ENCODE results near the gene DAB1.

Gene DAB1

DNA sequence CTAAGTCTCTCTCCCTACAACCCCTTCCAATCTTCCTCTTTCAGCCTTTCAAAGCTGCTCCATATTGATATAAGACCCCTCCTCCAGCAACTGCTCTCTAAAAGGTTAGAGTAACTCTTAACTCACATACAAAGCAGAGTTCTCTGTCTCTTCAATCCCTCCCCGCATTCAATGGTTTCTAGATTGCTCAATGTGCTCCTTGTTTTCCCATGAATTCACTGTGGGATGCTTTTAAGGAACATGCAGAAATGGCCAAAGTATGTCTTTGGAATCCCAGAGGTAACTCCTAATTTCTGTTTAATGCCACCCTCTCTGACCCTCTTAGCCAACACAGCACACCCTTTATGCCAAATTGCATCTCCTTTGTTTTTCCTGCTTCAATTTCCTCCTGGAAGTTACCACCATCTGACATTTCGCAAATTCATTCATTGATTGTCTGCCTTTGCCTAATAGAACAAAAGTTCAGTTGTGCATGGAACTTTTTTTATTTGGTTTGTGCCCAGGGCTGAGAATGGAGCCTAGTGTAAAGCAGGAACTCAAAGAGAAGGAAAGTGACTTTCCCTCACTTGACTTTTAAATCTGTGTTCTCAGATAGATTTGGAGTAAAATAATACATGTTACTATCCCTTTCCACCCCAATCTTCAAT, 285.3 kb downstream of the DAB1 start:
- Histone ChIP-seq H3K36me3 (ENCODE audit: low read depth) (no peaks in the 10 kb centered on the region), H3K27ac (ENCODE audit: poor library complexity, severe bottlenecking) (no peak overlapping the region), H3K4me3 (ENCODE audit: severe bottlenecking) (no peak overlapping the region), H3K9me3 (ENCODE audit: severe bottlenecking) (no peaks in the 10 kb centered on the region), H3K4me1 (ENCODE audit: insufficient read depth, poor library complexity, severe bottlenecking) (no peaks in the 10 kb centered on the region), H3K27me3 (ENCODE audit: insufficient read depth, poor library complexity, severe bottlenecking) (no peaks in the 10 kb centered on the region)
- no peak for ATAC-seq (ENCODE audit: low read depth)
- DNase-seq (ENCODE audit: low spot score), result no peak
- TF ChIP-seq, protein P1, sequence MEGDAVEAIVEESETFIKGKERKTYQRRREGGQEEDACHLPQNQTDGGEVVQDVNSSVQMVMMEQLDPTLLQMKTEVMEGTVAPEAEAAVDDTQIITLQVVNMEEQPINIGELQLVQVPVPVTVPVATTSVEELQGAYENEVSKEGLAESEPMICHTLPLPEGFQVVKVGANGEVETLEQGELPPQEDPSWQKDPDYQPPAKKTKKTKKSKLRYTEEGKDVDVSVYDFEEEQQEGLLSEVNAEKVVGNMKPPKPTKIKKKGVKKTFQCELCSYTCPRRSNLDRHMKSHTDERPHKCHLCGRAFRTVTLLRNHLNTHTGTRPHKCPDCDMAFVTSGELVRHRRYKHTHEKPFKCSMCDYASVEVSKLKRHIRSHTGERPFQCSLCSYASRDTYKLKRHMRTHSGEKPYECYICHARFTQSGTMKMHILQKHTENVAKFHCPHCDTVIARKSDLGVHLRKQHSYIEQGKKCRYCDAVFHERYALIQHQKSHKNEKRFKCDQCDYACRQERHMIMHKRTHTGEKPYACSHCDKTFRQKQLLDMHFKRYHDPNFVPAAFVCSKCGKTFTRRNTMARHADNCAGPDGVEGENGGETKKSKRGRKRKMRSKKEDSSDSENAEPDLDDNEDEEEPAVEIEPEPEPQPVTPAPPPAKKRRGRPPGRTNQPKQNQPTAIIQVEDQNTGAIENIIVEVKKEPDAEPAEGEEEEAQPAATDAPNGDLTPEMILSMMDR (IDR thresholded peaks at IDR 0.05; ENCODE audit: poor library complexity, severe bottlenecking), result no peak

- Histone ChIP-seq H3K36me3 (ENCODE audit: low read depth) (no peaks in the 10 kb centered on the region), H3K4me3 (ENCODE audit: severe bottlenecking) (no peak overlapping the region), H3K27ac (ENCODE audit: poor library complexity, severe bottlenecking) (no peak overlapping the region), H3K4me1 (ENCODE audit: insufficient read depth, poor library complexity, severe bottlenecking) (no peaks in the 10 kb centered on the region), H3K27me3 (ENCODE audit: insufficient read depth, poor library complexity, severe bottlenecking) (no peaks in the 10 kb centered on the region), H3K9me3 (ENCODE audit: severe bottlenecking) (no peaks in the 10 kb centered on the region)
- TF ChIP-seq, protein P1 (IDR thresholded peaks at IDR 0.05; ENCODE audit: poor library complexity, severe bottlenecking), result no peak
- ATAC-seq (ENCODE audit: low read depth) (no peak), DNase-seq (ENCODE audit: low spot score) (no peak)
These were observed 285.9 kb downstream of the DAB1 start for GRCh38 chr1:57137980-57138379.

DNA sequence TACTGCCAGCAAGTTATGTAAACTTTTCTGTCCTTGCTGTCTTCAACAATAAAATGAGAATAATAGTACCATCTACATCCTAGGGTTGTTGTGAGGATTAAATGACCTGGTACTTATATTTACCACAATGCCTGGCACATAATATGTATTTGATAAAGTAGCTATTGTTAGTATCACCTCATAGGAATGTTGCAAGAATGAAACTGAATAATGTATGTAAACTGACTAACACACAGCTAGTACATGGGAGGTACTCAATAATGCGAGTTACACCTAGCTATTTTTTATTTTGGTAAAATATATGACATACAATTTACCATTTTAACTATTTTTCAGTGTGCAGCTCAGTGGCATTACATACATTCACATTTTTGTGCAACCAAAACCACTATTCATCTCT, 289.1 kb downstream of the DAB1 start:
- Histone ChIP-seq H3K4me1 (ENCODE audit: insufficient read depth, poor library complexity, severe bottlenecking) (peaks cover 10% of the 10 kb centered on the region), H3K4me3 (ENCODE audit: severe bottlenecking) (no peak overlapping the region), H3K27ac (ENCODE audit: poor library complexity, severe bottlenecking) (no peak overlapping the region), H3K9me3 (ENCODE audit: severe bottlenecking) (no peaks in the 10 kb centered on the region), H3K27me3 (ENCODE audit: insufficient read depth, poor library complexity, severe bottlenecking) (no peaks in the 10 kb centered on the region), H3K36me3 (ENCODE audit: low read depth) (no peaks in the 10 kb centered on the region)
- no peak for DNase-seq (ENCODE audit: low spot score)
- ATAC-seq (ENCODE audit: low read depth), result no peak
- TF ChIP-seq, protein P1 (IDR thresholded peaks at IDR 0.05; ENCODE audit: poor library complexity, severe bottlenecking), result no peak

DNA sequence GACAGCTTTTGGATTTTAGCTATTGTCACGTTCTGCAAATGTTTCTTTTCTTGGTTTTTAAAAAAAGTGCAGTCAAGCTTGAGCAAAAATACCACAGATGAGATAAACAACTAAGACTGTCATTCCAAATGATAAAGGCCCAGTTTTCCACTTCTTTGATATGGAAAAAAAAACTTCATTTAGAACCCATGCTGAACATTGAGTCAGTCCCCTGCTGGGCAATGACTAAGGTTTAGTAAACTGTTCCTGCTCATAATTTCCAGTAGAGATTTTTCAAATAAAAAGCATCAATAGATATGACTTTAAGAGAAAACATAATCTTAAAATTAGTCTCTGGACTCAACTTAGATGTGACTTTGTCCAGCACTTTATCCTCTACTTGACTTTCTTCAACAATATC, 290.2 kb downstream of the DAB1 start:
- Histone ChIP-seq H3K27ac (ENCODE audit: poor library complexity, severe bottlenecking) (no peak overlapping the region), H3K4me1 (ENCODE audit: insufficient read depth, poor library complexity, severe bottlenecking) (peaks cover 10% of the 10 kb centered on the region), H3K9me3 (ENCODE audit: severe bottlenecking) (no peaks in the 10 kb centered on the region), H3K4me3 (ENCODE audit: severe bottlenecking) (no peak overlapping the region), H3K36me3 (ENCODE audit: low read depth) (no peaks in the 10 kb centered on the region), H3K27me3 (ENCODE audit: insufficient read depth, poor library complexity, severe bottlenecking) (no peaks in the 10 kb centered on the region)
- TF ChIP-seq, protein P1 (IDR thresholded peaks at IDR 0.05; ENCODE audit: poor library complexity, severe bottlenecking), result no peak
- ATAC-seq (ENCODE audit: low read depth) (no peak), DNase-seq (ENCODE audit: low spot score) (no peak)

DNA sequence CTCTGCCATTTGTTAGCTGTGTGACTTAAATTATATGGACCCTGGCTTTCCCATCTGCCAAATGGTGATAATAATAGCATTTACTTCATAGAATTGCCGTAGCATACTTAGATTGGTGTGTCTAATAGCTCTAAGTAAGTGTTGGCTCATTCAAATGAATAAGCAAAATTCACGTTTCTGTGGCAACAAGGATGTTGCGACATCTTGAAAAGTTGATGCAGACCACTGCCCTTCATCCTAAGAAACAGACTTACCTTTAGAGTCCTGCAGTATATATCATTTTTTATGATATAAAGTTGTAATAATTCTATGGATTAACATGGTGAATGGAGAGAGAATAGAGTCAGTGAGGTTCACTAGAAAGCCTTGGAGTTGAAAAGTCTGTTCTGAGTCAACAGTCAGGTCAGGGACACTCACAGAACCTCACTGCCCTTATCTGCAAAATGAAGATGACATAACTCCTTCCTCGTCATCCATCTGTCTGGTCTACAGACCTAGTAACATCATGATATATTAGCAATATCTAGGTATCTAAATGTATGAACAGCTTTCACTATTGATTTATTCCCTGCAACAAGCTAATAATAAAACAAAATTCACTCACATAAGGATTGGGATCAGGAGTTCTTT, 290.8 kb downstream of the DAB1 start:
- ATAC-seq (ENCODE audit: low read depth), result no peak
- Histone ChIP-seq H3K4me3 (ENCODE audit: severe bottlenecking) (no peak overlapping the region), H3K9me3 (ENCODE audit: severe bottlenecking) (no peaks in the 10 kb centered on the region), H3K27ac (ENCODE audit: poor library complexity, severe bottlenecking) (no peak overlapping the region), H3K36me3 (ENCODE audit: low read depth) (no peaks in the 10 kb centered on the region), H3K27me3 (ENCODE audit: insufficient read depth, poor library complexity, severe bottlenecking) (no peaks in the 10 kb centered on the region), H3K4me1 (ENCODE audit: insufficient read depth, poor library complexity, severe bottlenecking) (peaks cover 10% of the 10 kb centered on the region)
- TF ChIP-seq, protein P1 (IDR thresholded peaks at IDR 0.05; ENCODE audit: poor library complexity, severe bottlenecking), result no peak
- DNase-seq (ENCODE audit: low spot score), result no peak
